Activated T-cell treated with anti-CD3 and anti-CD28 coated beads, Interleukin-2, amount 50 U/mL, for 24 hours (primary cell): ENCODE measurements around the gene SLC26A8.
"Not testable (repeated sequence)": the region's sequence is repeated elsewhere in the genome, so short reads cannot be mapped to it uniquely, and the experiment has no call there.

Experiments
- DNase-seq: peaks from one replicate; pipeline ENCODE4 v3.0.0-alpha.2; 2020
- H3K27ac Mint-ChIP-seq: 2 replicates; pipeline ENCODE4 v1.8.0; 2020; ENCODE audit warnings: mild to moderate bottlenecking, mixed read lengths
- H3K27me3 Mint-ChIP-seq: 2 replicates; pipeline ENCODE4 v1.8.0; 2020; ENCODE audit warnings: mixed read lengths
- H3K36me3 Mint-ChIP-seq: 2 replicates; pipeline ENCODE4 v1.8.0; 2020; ENCODE audit warnings: low read depth, mixed read lengths
- H3K4me1 Mint-ChIP-seq: 2 replicates; pipeline ENCODE4 v1.8.0; 2020; ENCODE audit warnings: low read depth, mixed read lengths
- H3K4me3 Mint-ChIP-seq: 2 replicates; pipeline ENCODE4 v1.8.0; 2020; ENCODE audit warnings: mild to moderate bottlenecking, moderate library complexity, mixed read lengths
- H3K9me3 Mint-ChIP-seq: 2 replicates; pipeline ENCODE4 v1.8.0; 2020; ENCODE audit warnings: mixed read lengths

The SLC26A8 gene

DNA sequence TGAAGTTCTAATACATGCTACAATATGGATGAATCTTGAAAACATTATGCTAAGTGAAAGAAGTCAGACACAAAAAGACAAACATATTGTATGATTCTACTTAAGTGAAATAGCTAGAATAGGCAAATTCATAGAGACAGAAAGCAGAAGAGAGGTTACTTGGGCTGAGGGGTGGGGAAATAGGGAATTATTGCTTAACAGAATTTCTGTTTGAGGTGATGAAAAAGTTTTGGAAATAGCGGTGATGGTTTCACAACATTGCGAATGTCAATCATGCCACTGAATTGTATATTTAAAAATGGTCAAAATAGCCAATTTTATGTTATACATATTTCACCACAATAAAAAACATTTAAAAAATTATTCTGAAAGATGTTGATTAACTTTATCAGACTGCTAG is 6.1 kb downstream of the SLC26A8 start:
- no peaks in the 10 kb centered on the region for H3K9me3 Mint-ChIP-seq
- no peaks in the 10 kb centered on the region for H3K36me3 Mint-ChIP-seq
- H3K27ac Mint-ChIP-seq, result no peak overlapping the region
- H3K4me1 Mint-ChIP-seq, result no peaks in the 10 kb centered on the region
- H3K4me3 Mint-ChIP-seq, result no peak overlapping the region
- peaks cover 9% of the 10 kb centered on the region for H3K27me3 Mint-ChIP-seq
- DNase-seq, result no peak

- Mint-ChIP-seq H3K27me3 (no peaks in the 10 kb centered on the region), H3K4me3 (no peak overlapping the region), H3K9me3 (no peaks in the 10 kb centered on the region), H3K4me1 (no peaks in the 10 kb centered on the region), H3K27ac (no peak overlapping the region), H3K36me3 (no peaks in the 10 kb centered on the region)
- DNase-seq, result no peak
Observed at GRCh38 chr6:36015666-36016065, 8.8 kb downstream of the SLC26A8 start.

GRCh38 chr6:36000451-36000850 is 24.0 kb downstream of the SLC26A8 start:
- Mint-ChIP-seq H3K27ac (no peak overlapping the region), H3K4me3 (no peak overlapping the region), H3K9me3 (no peaks in the 10 kb centered on the region), H3K27me3 (no peaks in the 10 kb centered on the region), H3K4me1 (no peaks in the 10 kb centered on the region), H3K36me3 (no peaks in the 10 kb centered on the region)
- DNase-seq, result no peak

- no peaks in the 10 kb centered on the region for H3K9me3 Mint-ChIP-seq
- DNase-seq, result no peak
- H3K4me3 Mint-ChIP-seq, result no peak overlapping the region
- no peak overlapping the region for H3K27ac Mint-ChIP-seq
- H3K27me3 Mint-ChIP-seq, result no peaks in the 10 kb centered on the region
- H3K4me1 Mint-ChIP-seq, result no peaks in the 10 kb centered on the region
- H3K36me3 Mint-ChIP-seq, result no peaks in the 10 kb centered on the region
Observed at GRCh38 chr6:35993150-35993549, 31.3 kb downstream of the SLC26A8 start.

DNA sequence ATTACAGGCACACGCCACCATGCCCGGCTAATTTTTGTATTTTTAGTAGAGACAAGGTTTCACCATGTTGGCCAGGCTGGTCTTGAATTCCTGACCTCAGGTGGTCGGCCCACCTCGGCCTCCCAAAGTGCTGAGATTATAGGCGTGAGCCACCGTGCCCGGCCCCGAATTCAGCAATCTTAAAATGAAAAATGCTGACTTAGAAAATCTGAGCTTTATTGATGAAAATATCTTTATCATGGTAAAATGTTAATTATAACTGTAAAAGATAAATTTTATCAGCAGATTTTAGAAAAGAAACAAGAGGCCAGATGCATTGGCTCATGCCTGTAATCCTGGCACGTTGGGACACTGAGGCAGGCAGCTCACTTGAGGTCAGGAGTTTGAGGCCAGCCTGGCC is 36.4 kb downstream of the SLC26A8 start:
- not testable (repeated sequence) for H3K4me3 Mint-ChIP-seq, H3K9me3 Mint-ChIP-seq, H3K36me3 Mint-ChIP-seq

GRCh38 chr6:35984701-35985100 is 39.7 kb downstream of the SLC26A8 start:
- H3K27me3 Mint-ChIP-seq, result no peaks in the 10 kb centered on the region
- H3K36me3 Mint-ChIP-seq, result no peaks in the 10 kb centered on the region
- H3K4me3 Mint-ChIP-seq, result no peak overlapping the region

More for the DNA sequence above, 36.4 kb downstream of the SLC26A8 start:
- H3K4me1 Mint-ChIP-seq, DNase-seq, H3K27me3 Mint-ChIP-seq, H3K27ac Mint-ChIP-seq: not testable (repeated sequence)

GRCh38 chr6:35980991-35981645 is 43.3 kb downstream of the SLC26A8 start:
- no peak overlapping the region for H3K27ac Mint-ChIP-seq
- H3K9me3 Mint-ChIP-seq, result no peaks in the 10 kb centered on the region
- no peaks in the 10 kb centered on the region for H3K36me3 Mint-ChIP-seq
- no peak for DNase-seq
- H3K4me3 Mint-ChIP-seq, result no peak overlapping the region
- H3K4me1 Mint-ChIP-seq, result no peaks in the 10 kb centered on the region
- no peaks in the 10 kb centered on the region for H3K27me3 Mint-ChIP-seq

More at GRCh38 chr6:35984701-35985100, 39.7 kb downstream of the SLC26A8 start:
- Mint-ChIP-seq H3K9me3 (no peaks in the 10 kb centered on the region), H3K4me1 (no peaks in the 10 kb centered on the region), H3K27ac (no peak overlapping the region)
- DNase-seq, result no peak

DNA sequence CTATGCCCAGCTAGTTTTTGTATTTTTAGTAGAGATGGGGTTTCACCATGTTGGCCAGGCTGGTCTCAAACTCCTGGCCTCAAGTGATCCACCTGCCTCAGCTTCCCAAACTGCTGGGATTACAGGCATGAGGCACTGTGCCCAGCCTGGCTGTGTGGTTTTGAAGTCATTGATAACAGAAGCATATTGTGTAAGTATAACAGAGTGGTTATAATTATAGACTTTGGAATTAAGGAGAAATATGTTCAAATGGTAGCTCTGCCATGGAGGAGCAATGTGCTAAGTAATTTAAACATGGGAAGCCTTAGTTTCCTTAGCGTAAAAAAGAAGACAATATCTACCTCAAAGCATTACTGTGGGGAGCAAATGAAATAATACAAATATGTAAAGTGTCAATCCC is 44.3 kb downstream of the SLC26A8 start:
- H3K27me3 Mint-ChIP-seq, H3K36me3 Mint-ChIP-seq, H3K4me3 Mint-ChIP-seq, H3K4me1 Mint-ChIP-seq, DNase-seq, H3K9me3 Mint-ChIP-seq, H3K27ac Mint-ChIP-seq: not testable (repeated sequence)

DNA sequence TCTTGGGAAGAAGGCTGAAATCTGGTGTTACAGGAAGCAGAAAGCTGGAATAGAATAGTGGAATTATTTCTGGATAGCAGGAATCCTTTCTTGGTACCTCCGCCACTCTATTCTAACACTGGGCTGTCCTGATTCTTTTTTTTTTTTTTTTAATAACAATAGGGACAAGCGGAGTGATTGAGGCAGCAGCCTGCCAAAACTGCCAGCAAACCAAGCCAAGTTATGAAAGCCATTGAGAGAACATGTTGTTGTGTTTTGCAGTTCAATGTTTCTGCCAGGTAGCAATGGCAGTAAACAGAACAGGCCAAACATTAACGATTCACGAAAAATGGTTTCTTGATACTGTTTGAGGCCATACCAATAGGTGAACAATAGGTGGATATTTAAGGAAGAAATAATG is 47.1 kb downstream of the SLC26A8 start:
- Mint-ChIP-seq H3K4me1 (peaks cover 7% of the 10 kb centered on the region), H3K27ac (no peak overlapping the region), H3K9me3 (no peaks in the 10 kb centered on the region), H3K27me3 (no peaks in the 10 kb centered on the region), H3K36me3 (no peaks in the 10 kb centered on the region), H3K4me3 (no peak overlapping the region)
- no peak for DNase-seq

- Mint-ChIP-seq H3K4me3 (no peak overlapping the region), H3K9me3 (no peaks in the 10 kb centered on the region), H3K36me3 (no peaks in the 10 kb centered on the region), H3K4me1 (peaks cover 7% of the 10 kb centered on the region), H3K27me3 (no peaks in the 10 kb centered on the region), H3K27ac (no peak overlapping the region)
- DNase-seq, result no peak
Observed at GRCh38 chr6:35973670-35974222, 50.7 kb downstream of the SLC26A8 start.

- Mint-ChIP-seq H3K36me3 (no peaks in the 10 kb centered on the region), H3K9me3 (no peaks in the 10 kb centered on the region), H3K4me1 (peaks cover 7% of the 10 kb centered on the region), H3K4me3 (no peak overlapping the region), H3K27me3 (no peaks in the 10 kb centered on the region), H3K27ac (no peak overlapping the region)
- DNase-seq, result no peak
Observed at GRCh38 chr6:35972471-35973367, 51.7 kb downstream of the SLC26A8 start.

GRCh38 chr6:35970181-35970580 is 54.3 kb downstream of the SLC26A8 start:
- DNase-seq, result no peak
- Mint-ChIP-seq H3K27me3 (no peaks in the 10 kb centered on the region), H3K4me3 (no peak overlapping the region), H3K4me1 (peaks cover 7% of the 10 kb centered on the region), H3K9me3 (no peaks in the 10 kb centered on the region), H3K36me3 (no peaks in the 10 kb centered on the region), H3K27ac (no peak overlapping the region)

GRCh38 chr6:35969646-35970045 is 54.8 kb downstream of the SLC26A8 start:
- Mint-ChIP-seq H3K4me3 (no peak overlapping the region), H3K27me3 (no peaks in the 10 kb centered on the region), H3K9me3 (no peaks in the 10 kb centered on the region), H3K36me3 (no peaks in the 10 kb centered on the region), H3K4me1 (peaks cover 7% of the 10 kb centered on the region), H3K27ac (no peak overlapping the region)
- DNase-seq, result no peak

DNA sequence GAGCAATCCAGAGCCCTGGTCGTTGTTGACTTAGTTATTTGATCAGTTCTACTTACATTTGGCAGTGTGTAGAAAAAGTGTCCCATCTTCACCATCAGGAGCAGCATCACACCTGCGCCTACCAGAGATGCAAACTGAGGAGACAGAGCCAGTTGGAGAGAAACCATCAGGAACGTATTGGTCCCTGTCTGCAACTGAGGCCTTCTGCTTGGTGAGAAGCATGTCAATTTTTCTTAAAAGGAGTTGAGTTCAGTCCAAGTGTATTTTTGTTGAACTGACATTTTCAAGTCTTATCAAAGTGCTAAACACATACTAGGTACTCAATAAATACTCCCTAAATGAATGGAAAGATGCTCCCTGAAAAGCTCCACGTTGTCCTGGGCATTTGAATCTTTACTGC is 55.6 kb downstream of the SLC26A8 start:
- Mint-ChIP-seq H3K9me3 (no peaks in the 10 kb centered on the region), H3K27ac (no peak overlapping the region), H3K36me3 (no peaks in the 10 kb centered on the region), H3K27me3 (no peaks in the 10 kb centered on the region), H3K4me3 (no peak overlapping the region), H3K4me1 (peaks cover 3% of the 10 kb centered on the region)
- no peak for DNase-seq
